ENCODE results near the gene FAM181B.

GRCh38 chr11:82767123-82767522 is 33.5 kb upstream of the FAM181B start:
- TF ChIP-seq CTCF (IDR thresholded peaks at IDR 0.05) = no peak
- no peak for TF ChIP-seq EZH2 (IDR thresholded peaks at IDR 0.05)

Measured in neural progenitor cell (in vitro differentiated cells).